ENCODE results near the gene ERC2.

ERC2 gene

GRCh38 chr3:55597641-55598040 lies 870.6 kb downstream of the ERC2 start:
- H3K4me3 ChIP-seq (ENCODE audit: low read depth, low read length) = no peak overlapping the region
- no peaks in the 10 kb centered on the region for H3K4me1 ChIP-seq
- DNase-seq = no peak
- H3K9me3 ChIP-seq = no peaks in the 10 kb centered on the region
- H3K27me3 ChIP-seq = no peaks in the 10 kb centered on the region
- no peaks in the 10 kb centered on the region for H3K36me3 ChIP-seq
- no peak for TF ChIP-seq CTCF (IDR thresholded peaks at IDR 0.05; ENCODE audit: low read depth, low read length)

- DNase-seq = no peak
- H3K27me3 ChIP-seq = no peaks in the 10 kb centered on the region
- H3K4me3 ChIP-seq (ENCODE audit: low read depth, low read length) = no peak overlapping the region
- TF ChIP-seq CTCF (IDR thresholded peaks at IDR 0.05; ENCODE audit: low read depth, low read length) = no peak
- no peaks in the 10 kb centered on the region for H3K36me3 ChIP-seq
- H3K9me3 ChIP-seq = no peaks in the 10 kb centered on the region
- H3K4me1 ChIP-seq = no peaks in the 10 kb centered on the region
Measured at GRCh38 chr3:55596212-55596611, 872.1 kb downstream of the ERC2 start.

- no peak overlapping the region for H3K4me3 ChIP-seq (ENCODE audit: low read depth, low read length)
- H3K4me1 ChIP-seq = no peaks in the 10 kb centered on the region
- no peaks in the 10 kb centered on the region for H3K9me3 ChIP-seq
Measured at GRCh38 chr3:55595420-55595819, 872.8 kb downstream of the ERC2 start.

GRCh38 chr3:55592572-55592971 lies 875.7 kb downstream of the ERC2 start:
- Histone ChIP-seq H3K4me1 (no peaks in the 10 kb centered on the region), H3K4me3 (ENCODE audit: low read depth, low read length) (no peak overlapping the region), H3K27me3 (no peaks in the 10 kb centered on the region), H3K9me3 (no peaks in the 10 kb centered on the region), H3K36me3 (no peaks in the 10 kb centered on the region)
- TF ChIP-seq CTCF (IDR thresholded peaks at IDR 0.05; ENCODE audit: low read depth, low read length) = no peak
- no peak for DNase-seq

More at GRCh38 chr3:55595420-55595819, 872.8 kb downstream of the ERC2 start:
- H3K27me3 ChIP-seq = no peaks in the 10 kb centered on the region
- no peak for DNase-seq
- H3K36me3 ChIP-seq = no peaks in the 10 kb centered on the region
- no peak for TF ChIP-seq CTCF (IDR thresholded peaks at IDR 0.05; ENCODE audit: low read depth, low read length)

- Histone ChIP-seq H3K36me3 (no peaks in the 10 kb centered on the region), H3K4me1 (no peaks in the 10 kb centered on the region), H3K4me3 (ENCODE audit: low read depth, low read length) (no peak overlapping the region), H3K9me3 (no peaks in the 10 kb centered on the region), H3K27me3 (no peaks in the 10 kb centered on the region)
- DNase-seq = no peak
- TF ChIP-seq CTCF (IDR thresholded peaks at IDR 0.05; ENCODE audit: low read depth, low read length) = no peak
Measured at GRCh38 chr3:55591888-55592287, 876.4 kb downstream of the ERC2 start.

GRCh38 chr3:55588146-55588765 lies 880.0 kb downstream of the ERC2 start:
- no peak for TF ChIP-seq CTCF (IDR thresholded peaks at IDR 0.05; ENCODE audit: low read depth, low read length)
- no peaks in the 10 kb centered on the region for H3K4me1 ChIP-seq
- no peaks in the 10 kb centered on the region for H3K27me3 ChIP-seq
- H3K4me3 ChIP-seq (ENCODE audit: low read depth, low read length) = no peak overlapping the region
- no peaks in the 10 kb centered on the region for H3K9me3 ChIP-seq
- no peaks in the 10 kb centered on the region for H3K36me3 ChIP-seq
- no peak for DNase-seq
